Testis (tissue), 3 donors: ENCODE measurements around the gene NOTCH1. TPM values are rescaled to one million over a fixed set of nuclear protein-coding genes. Genes with fewer than 3 reads are reported as not detected.

ENCODE experiments used
- DNase-seq: peaks from one replicate; pipeline ENCODE4 v3.0.0-alpha.2; 2019
- H3K27ac ChIP-seq, 2 donors: fragments of 200-600 bp; sonication (generic); one replicate each; pipeline ENCODE4 v1.5.1; 2019
- H3K27me3 ChIP-seq: fragments of 200-600 bp; sonication (generic); one replicate; pipeline ENCODE4 v1.5.1; 2019
- H3K36me3 ChIP-seq: fragments of 200-600 bp; sonication (generic); one replicate; pipeline ENCODE4 v1.5.1; 2017; ENCODE audit warnings: low read depth; ENCODE audit errors: missing control alignments
- H3K4me1 ChIP-seq: fragments of 200-600 bp; sonication (generic); one replicate; pipeline ENCODE4 v1.5.1; 2019
- H3K4me3 ChIP-seq, 2 donors: fragments of 200-600 bp; sonication (generic); one replicate each; pipeline ENCODE4 v1.5.1; 2017 to 2019
- H3K9me3 ChIP-seq: fragments of 200-600 bp; sonication (generic); one replicate; pipeline ENCODE4 v1.5.1; 2017
- CTCF ChIP-seq, 3 experiments: fragments of 450-650 bp in 2 of 3; fragments of 200-600 bp in 1 of 3; sonication (generic) in 1 of 3; IDR thresholded peaks; one replicate each; pipeline ENCODE4 v1.5.1; 2016 to 2019; ENCODE audit warnings: antibody characterized with exemption in 3 of 3, mild to moderate bottlenecking in 2 of 3, moderate library complexity in 1 of 3
- POLR2A ChIP-seq: fragments of 450-650 bp; IDR thresholded peaks from one replicate; pipeline ENCODE4 v1.6.1; 2017; ENCODE audit warnings: antibody characterized with exemption, mild to moderate bottlenecking, moderate library complexity
- WGBS, 2 donors: methylation state at CpG; one replicate each; pipeline ENCODE4 v1.1.5; 2018; 5-methylcytosine and 5-hydroxymethylcytosine counted together
- intact Hi-C: fragments of 100-400 bp; cut with DNase I; formaldehyde crosslinking; loops from one replicate; pipeline ENCODE4 v1.15.1; 2023; ENCODE audit warnings: low total_unique reads
- polyA plus RNA-seq: library from polyadenylated mRNA; stranded (reverse); fragments of 350-450 nt; fragmentation: Illumina TruSeq; extraction: RNeasy Lipid Tissue Mini Kit (QIAGEN cat#74804); gene quantifications from one replicate; pipeline ENCODE4 v1.2.3, GENCODE V29; 2014; ENCODE audit warnings: low read depth, low replicate concordance; ENCODE audit not compliant: insufficient read depth
- total RNA-seq, 2 donors: library from RNA; depleted of rRNA; stranded (reverse); fragments of >200 nt; gene quantifications; one replicate each; pipeline ENCODE4 v1.2.3, GENCODE V29; 2016

NOTCH1 gene
- total and polyA plus RNA-seq, 3 donors from 2014 or later = 7.2 to 34.1 (median 32.4) TPM

GRCh38 chr9:136528716-136529341, 17.0 kb downstream of the NOTCH1 start:
- no peak overlapping the region for H3K4me3 ChIP-seq
- DNase-seq = no peak
- no peaks in the 10 kb centered on the region for H3K36me3 ChIP-seq
- no peaks in the 10 kb centered on the region for H3K27me3 ChIP-seq
- no peak overlapping the region for H3K27ac ChIP-seq
- intact Hi-C loops = no loop called here
- no peak for TF ChIP-seq POLR2A
- TF ChIP-seq CTCF (IDR thresholded peaks at IDR 0.05) = no peak
- 93 to 94% methylated on average over 3 to 12 of the region's 12 CpGs for WGBS, 2 donors
- H3K4me1 ChIP-seq = peaks cover 4% of the 10 kb centered on the region
- no peaks in the 10 kb centered on the region for H3K9me3 ChIP-seq

GRCh38 chr9:136527721-136528710, 17.8 kb downstream of the NOTCH1 start:
- no peaks in the 10 kb centered on the region for H3K36me3 ChIP-seq
- DNase-seq = no peak
- H3K27ac ChIP-seq = no peak overlapping the region
- H3K4me1 ChIP-seq = peaks cover 4% of the 10 kb centered on the region
- TF ChIP-seq POLR2A (no peak), CTCF (IDR thresholded peaks at IDR 0.05) (no peak)
- H3K4me3 ChIP-seq = no peak overlapping the region
- 73 to 78% methylated on average over 20 to 33 of the region's 34 CpGs for WGBS, 2 donors
- intact Hi-C loops = no loop called here
- H3K9me3 ChIP-seq = no peaks in the 10 kb centered on the region
- no peaks in the 10 kb centered on the region for H3K27me3 ChIP-seq

DNA sequence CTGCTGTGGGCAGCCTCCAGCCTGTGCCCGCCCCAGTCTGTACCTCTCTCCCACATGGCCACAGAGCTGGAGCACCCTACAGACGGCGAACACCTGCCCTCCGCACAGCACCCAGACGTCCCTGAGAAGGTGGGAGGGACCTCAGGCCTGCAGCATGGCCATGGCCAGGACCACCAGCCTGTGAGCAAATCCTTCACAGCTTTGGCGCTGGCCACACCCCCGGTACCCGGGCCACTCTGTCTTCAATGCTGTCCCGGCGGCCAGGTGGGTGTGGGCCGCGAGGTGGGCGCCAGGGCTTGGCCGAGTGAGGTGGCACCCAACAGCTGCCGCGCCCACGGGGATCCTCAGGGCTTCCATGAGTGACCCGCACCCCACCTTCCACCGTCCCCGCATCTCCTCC, 18.7 kb downstream of the NOTCH1 start:
- Histone ChIP-seq H3K36me3 (no peaks in the 10 kb centered on the region), H3K27me3 (no peaks in the 10 kb centered on the region), H3K4me3 (no peak overlapping the region), H3K9me3 (no peaks in the 10 kb centered on the region), H3K4me1 (peaks cover 4% of the 10 kb centered on the region), H3K27ac (no peak overlapping the region)
- no peak for DNase-seq
- WGBS, 2 donors = 87% methylated on average over 16 of the region's 20 CpGs; no CpG with 5 or more reads in 1 of the 2 donors
- intact Hi-C loops = no loop called here
- TF ChIP-seq CTCF (IDR thresholded peaks at IDR 0.05) = no peak
- no peak for TF ChIP-seq POLR2A

- Histone ChIP-seq H3K27me3 (no peaks in the 10 kb centered on the region), H3K4me3 (no peak overlapping the region), H3K9me3 (no peaks in the 10 kb centered on the region), H3K27ac (no peak overlapping the region), H3K36me3 (no peaks in the 10 kb centered on the region), H3K4me1 (peaks cover 4% of the 10 kb centered on the region)
- 74 to 87% methylated on average over 23 to 29 of the region's 30 CpGs for WGBS, 2 donors
- TF ChIP-seq POLR2A (no peak), CTCF (IDR thresholded peaks at IDR 0.05) (no peak)
- no peak for DNase-seq
- intact Hi-C loops = no loop called here
Measured at GRCh38 chr9:136526625-136527066, 19.2 kb downstream of the NOTCH1 start.
